GM11168 (cell line): Measurements from ENCODE around the gene UROD.
"Not testable (repeated sequence)": the region's sequence is repeated elsewhere in the genome, so short reads cannot be mapped to it uniquely, and the experiment has no call there.

Experiments used
- in situ Hi-C: fragments of 300-500 bp; cut with MboI; formaldehyde crosslinking; loops from one replicate; pipeline ENCODE4 v1.12.0; 2022; ENCODE audit warnings: low sequenced_read_pairs; ENCODE audit not compliant: unreplicated experiment

UROD gene

DNA sequence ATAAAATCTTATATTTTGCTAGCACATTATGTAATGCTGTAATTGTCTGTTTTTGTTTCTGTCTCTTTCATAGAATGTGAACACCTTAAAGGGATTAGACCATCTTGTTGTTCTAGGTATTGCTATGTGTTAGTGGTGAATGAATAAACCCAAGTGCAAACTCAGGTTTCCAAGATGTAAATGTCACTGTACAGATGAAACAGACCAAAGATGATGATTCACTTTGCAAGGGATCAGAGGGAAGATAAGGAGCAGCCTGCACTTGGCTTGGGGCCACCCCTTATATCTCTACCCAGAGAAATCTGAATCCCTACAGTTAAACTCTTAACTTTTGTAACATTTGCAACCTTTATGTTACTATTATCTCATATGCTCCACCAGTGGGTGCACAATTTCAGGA is 25.4 kb downstream of the UROD start:
- in situ Hi-C loops, result no loop called here

DNA sequence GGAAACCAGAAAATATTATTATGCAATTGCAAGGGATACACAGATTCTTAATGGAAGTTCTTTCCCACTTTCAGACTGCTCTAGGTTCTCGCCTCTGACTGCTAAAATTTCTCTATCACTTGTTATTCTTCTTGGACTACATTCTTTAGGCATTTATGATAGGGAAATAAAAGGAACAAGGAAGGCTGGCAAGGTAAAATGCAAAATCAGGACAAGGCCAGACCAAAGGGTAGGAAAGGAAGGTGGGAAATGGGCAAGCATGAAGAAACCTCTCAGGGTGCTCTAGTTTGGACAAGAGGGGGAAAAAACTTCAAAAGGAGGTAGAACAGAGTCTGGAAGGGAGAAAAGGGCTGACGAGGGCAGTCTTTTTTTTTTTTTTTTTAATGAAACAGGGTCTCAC is 26.2 kb downstream of the UROD start:
- in situ Hi-C loops, result no loop called here

DNA sequence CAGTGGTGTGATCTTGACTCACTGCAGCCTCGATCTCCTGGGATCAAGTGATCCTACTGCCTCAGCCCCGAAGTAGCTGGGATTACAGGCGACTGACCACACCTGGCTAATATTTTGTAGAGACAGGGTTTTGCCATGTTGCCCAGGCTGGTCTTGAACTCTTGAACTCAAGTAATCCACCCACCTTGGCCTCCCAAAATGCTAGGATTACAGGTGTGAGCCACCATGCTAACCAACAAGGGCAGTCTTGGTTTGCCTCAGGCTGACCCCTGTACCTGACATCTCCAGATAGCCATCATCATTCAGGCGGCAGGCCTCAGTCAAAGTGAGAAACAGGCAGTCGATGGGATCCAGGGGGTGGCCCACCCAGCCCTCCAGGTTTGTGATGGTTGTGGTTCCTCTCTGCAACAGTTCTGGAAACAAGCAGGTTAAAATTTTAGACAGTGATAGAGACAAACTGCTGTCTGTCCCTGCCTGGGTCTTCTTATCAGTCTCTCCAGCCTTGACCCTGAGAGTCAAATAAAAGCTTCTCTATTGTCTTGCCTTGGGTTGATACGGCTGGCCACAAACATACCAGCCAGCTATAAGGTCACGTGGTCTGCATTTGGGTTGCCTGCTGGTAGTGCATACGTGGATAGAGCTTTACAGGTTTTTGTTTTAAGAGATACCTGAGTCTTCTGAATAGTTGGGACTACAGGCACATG is 26.8 kb downstream of the UROD start:
- in situ Hi-C loops, result no loop called here

DNA sequence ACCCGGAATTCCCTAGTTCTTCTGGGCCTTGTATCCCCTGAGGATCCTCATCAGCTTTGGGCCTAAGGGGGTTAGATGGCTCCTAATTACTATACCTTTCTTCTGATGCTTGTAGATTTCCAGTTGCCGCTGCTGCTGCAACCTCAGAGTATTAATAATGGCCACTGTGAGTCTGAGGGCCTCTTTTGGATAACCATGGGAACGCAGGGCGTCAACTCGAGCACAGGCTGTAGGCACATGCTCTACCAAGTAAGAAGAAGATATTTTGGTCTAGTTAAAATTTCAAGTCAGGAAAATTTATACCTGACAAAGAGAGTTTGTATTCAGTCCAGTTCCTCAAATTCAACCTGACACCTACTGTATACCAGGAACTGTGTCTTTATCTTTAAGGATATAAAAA is 28.2 kb downstream of the UROD start:
- in situ Hi-C loops, result no loop called here

DNA sequence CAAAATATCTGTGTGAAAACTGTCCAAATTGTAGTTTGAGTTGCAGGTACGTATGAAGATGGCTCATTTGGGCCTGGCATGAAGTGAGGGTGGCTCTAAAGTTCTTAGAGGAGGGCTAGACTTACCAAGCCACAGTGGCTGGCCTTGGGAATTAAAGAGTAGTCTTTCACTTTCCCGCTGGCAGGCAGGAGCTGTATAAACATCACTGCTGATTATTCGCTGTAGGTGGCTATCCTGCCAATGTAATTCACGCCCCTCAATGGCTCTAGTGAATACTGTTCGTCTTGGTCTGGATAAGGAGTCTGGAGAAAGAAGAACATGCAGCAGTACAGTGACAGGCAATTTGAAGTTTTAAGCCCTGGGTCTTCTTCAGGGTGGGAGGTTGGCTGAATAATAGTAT is 31.0 kb downstream of the UROD start:
- in situ Hi-C loops, result no loop called here

DNA sequence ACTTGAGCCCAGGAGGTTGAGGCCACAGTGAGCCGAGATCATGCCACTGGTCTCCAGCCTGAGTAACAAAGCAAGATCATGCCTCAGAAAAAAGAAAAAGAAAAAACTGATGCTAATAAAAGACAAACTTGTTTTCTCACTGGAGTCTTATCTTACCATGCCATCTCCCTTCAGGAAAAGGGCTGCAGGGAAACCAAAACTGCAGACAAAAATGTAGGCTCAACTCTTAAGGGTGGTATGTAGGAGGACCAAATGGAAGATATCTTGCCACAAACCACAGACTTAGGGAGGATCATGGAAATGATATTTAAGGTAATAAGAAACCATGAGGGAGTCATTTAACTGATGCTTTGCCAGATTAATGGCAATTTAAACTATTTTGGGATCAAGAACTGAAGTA is 32.9 kb downstream of the UROD start:
- in situ Hi-C loops, result no loop called here

GRCh38 chr1:45047032-45047431 is 35.0 kb downstream of the UROD start:
- in situ Hi-C loops, result no loop called here

DNA sequence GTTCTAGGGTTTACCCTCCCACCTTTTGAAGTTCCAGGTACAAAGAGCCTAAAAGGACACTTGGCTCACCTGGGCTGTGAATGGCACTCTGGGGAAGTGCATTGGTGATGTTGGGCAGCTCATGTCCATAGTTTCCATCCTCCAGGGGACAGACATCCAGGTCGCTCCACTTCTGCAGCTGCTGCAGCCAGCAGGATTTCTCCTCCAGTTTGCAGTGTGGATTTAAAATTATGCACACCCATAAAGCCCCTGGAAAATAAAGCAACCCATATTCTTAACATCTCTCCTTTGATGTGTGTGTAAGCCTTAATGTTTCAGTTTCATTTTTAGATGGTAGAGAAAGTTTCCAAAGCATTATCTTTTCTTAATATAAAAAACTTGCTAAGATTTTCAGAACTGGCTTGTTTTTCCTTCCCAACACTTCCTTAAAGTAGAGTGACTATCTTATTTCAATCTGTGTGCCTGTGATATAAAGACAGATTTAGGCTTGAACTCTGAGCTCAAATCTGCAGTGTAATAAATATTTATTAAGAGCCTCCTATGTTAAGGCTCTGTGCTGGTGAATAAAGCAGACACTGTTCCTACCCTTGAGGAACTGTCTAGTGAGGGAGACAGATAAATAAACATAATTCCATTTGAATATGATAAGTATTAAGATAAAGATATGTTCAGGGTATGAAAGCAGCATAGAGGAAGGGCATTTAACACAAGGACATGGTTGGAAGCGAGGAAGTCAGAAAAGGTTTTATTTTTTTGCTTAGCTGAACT is 39.1 kb downstream of the UROD start:
- in situ Hi-C loops, result no loop called here

GRCh38 chr1:45057542-45057941 is 45.5 kb downstream of the UROD start:
- in situ Hi-C loops, result no loop called here

GRCh38 chr1:45059829-45060228 is 47.8 kb downstream of the UROD start:
- in situ Hi-C loops, result no loop called here

GRCh38 chr1:45062463-45062862 is 50.4 kb downstream of the UROD start:
- in situ Hi-C loops, result not testable (repeated sequence)

DNA sequence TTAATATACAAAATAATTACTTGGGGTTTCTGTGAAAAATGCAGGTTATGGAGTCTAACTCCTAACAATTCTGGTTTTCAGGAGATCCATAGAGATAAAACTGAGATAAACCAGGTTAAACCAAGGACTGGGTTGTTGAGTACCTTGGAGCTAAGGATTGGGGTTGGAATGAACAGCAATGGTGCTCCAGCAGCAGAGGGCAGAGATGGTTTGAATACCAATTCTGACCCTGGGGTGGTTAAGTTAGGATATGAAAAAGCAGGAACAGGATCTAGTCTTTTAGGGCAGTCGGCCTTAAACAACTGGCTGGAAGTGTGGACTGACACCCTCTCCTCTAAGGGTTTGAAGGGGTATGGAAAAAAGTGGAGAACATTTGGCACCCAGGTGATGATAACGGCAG is 53.0 kb downstream of the UROD start:
- in situ Hi-C loops, result no loop called here
